Measurements from ENCODE around the gene ZNF708.
"Not testable (repeated sequence)": the region's sequence is repeated elsewhere in the genome, so short reads cannot be mapped to it uniquely, and the experiment has no call there.

Gene ZNF708

DNA sequence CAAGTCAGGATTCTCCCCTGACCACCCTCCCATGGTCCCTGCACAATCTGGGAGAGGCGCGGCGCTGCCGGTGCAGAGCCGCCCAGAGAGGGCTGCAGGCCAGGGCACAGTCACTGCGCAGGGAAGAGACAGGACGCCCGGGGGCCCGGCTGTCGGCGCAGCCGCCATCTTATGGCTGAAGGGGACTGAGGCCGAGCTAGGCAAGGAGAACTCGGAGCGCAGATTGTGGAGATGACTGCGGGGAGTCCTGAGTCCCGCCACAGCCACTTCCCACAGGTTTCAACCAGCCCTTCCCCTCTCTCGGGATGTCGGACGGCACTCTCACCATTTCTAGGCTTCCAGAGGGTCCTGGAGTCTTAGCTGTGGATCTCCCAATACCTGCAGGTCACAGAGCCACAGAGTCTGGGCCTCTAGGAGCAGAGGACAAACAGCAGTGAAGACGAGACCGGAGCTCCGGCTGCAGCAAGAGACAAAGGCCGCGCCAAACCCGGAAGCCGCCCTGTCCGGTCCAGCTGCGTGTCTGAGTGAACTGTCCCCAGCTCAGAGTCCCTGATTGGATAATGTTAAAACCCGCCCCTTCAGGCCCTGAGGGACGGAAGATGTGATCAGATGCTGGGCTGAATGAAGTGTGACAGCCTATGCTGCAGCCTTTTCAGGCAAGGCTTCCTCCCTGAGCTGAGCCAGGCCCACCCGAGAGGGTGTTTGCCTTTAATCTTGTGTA, at the start of gene ZNF708:
Gene ZNF708, minus strand, starts transcription at position 526 of the 721 bp plus-strand sequence. Its CDS starts 198 bp downstream, at position 328.
- Histone ChIP-seq H3K9me3 (ENCODE audit: control insufficient read depth, insufficient read depth, low read length) (peaks cover 20% of the 10 kb centered on the region), H3K27me3 (ENCODE audit: control insufficient read depth, insufficient read depth, low read length) (no peaks in the 10 kb centered on the region), H3K4me1 (ENCODE audit: control insufficient read depth, insufficient read depth, low read length) (peaks cover 8% of the 10 kb centered on the region; the same call in 1 of the 2 replicates), H3K4me3 (ENCODE audit: low read depth, low read length) (peak within 1 kb of the TSS; percentile 92), H3K27ac (ENCODE audit: low read depth, low read length) (peak within 1 kb of the TSS; percentile 97), H3K9ac (ENCODE audit: low read depth, low read length) (peak within 1 kb of the TSS; percentile 96), H3K36me3 (ENCODE audit: control insufficient read depth, insufficient read depth, low read length) (peaks cover 17% of the 10 kb centered on the region)

GRCh38 chr19:21362291-21362690, 33.1 kb upstream of the ZNF708 start:
- Histone ChIP-seq H3K4me3 (ENCODE audit: low read depth, low read length) (no peak overlapping the region), H3K36me3 (ENCODE audit: control insufficient read depth, insufficient read depth, low read length) (peaks cover 67% of the 10 kb centered on the region), H3K27ac (ENCODE audit: low read depth, low read length) (no peak overlapping the region), H3K9ac (ENCODE audit: low read depth, low read length) (no peak overlapping the region), H3K9me3 (ENCODE audit: control insufficient read depth, insufficient read depth, low read length) (no peaks in the 10 kb centered on the region), H3K27me3 (ENCODE audit: control insufficient read depth, insufficient read depth, low read length) (no peaks in the 10 kb centered on the region), H3K4me1 (ENCODE audit: control insufficient read depth, insufficient read depth, low read length) (no peaks in the 10 kb centered on the region)

DNA sequence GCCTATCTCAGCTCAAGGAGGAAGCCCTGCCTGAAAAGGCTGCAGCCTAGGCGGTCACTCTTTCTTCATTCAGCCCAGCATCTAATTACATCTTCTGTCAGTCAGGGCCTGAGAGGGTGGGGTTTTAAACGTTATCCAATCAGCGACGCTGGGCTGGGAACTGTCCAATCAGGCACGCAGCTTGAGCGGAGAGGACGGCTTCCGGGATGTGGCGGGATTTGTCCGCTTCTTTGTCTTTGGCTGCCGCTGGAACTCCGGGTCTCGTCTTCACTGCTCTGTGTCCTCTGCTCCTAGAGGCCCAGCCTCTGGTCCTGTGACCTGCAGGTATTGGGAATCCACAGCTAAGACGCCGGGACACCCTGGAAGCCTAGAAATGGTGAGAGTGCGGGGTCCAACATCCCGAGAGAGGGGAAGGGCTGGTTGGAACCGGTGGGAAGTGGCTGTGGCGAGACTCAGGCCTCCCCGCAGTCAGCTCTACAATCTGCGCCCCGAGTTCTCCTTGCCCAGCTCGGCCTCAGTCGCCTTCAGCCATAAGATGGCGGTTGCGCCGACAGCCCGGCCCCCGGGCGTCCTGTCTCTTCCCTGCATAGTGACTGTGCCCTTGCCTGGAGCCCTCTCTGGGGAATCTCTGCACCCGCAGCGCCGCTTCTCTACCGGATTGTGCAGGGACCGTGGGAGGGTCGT, 29.7 kb upstream of the ZNF708 start, which contains the start of gene ZNF738:
Gene ZNF738, plus strand, starts transcription at position 233 of the 684 bp plus-strand sequence. Its CDS starts 141 bp downstream, at position 374.
- peaks cover 34% of the 10 kb centered on the region for H3K36me3 ChIP-seq (ENCODE audit: control insufficient read depth, insufficient read depth, low read length)
- H3K9ac ChIP-seq (ENCODE audit: low read depth, low read length), result peak within 1 kb of the TSS; percentile 99
- H3K4me3 ChIP-seq (ENCODE audit: low read depth, low read length), result peak within 1 kb of the TSS; percentile 98
- no peaks in the 10 kb centered on the region for H3K4me1 ChIP-seq (ENCODE audit: control insufficient read depth, insufficient read depth, low read length)
- no peaks in the 10 kb centered on the region for H3K27me3 ChIP-seq (ENCODE audit: control insufficient read depth, insufficient read depth, low read length)
- peak within 1 kb of the TSS; percentile 99 for H3K27ac ChIP-seq (ENCODE audit: low read depth, low read length)
- no peaks in the 10 kb centered on the region for H3K9me3 ChIP-seq (ENCODE audit: control insufficient read depth, insufficient read depth, low read length)

GRCh38 chr19:21352830-21353229, 23.6 kb upstream of the ZNF708 start:
- Histone ChIP-seq H3K4me3 (ENCODE audit: low read depth, low read length) (no peak overlapping the region), H3K27ac (ENCODE audit: low read depth, low read length) (no peak overlapping the region), H3K27me3 (ENCODE audit: control insufficient read depth, insufficient read depth, low read length) (no peaks in the 10 kb centered on the region), H3K36me3 (ENCODE audit: control insufficient read depth, insufficient read depth, low read length) (no peaks in the 10 kb centered on the region), H3K9ac (ENCODE audit: low read depth, low read length) (no peak overlapping the region), H3K9me3 (ENCODE audit: control insufficient read depth, insufficient read depth, low read length) (peaks cover 5% of the 10 kb centered on the region), H3K4me1 (ENCODE audit: control insufficient read depth, insufficient read depth, low read length) (no peaks in the 10 kb centered on the region)

GRCh38 chr19:21344841-21345240, 15.6 kb upstream of the ZNF708 start:
- H3K27ac ChIP-seq (ENCODE audit: low read depth, low read length); H3K36me3 ChIP-seq (ENCODE audit: control insufficient read depth, insufficient read depth, low read length); H3K4me1 ChIP-seq (ENCODE audit: control insufficient read depth, insufficient read depth, low read length); H3K9ac ChIP-seq (ENCODE audit: low read depth, low read length); H3K4me3 ChIP-seq (ENCODE audit: low read depth, low read length); H3K27me3 ChIP-seq (ENCODE audit: control insufficient read depth, insufficient read depth, low read length): not testable (repeated sequence)
- peaks cover 15% of the 10 kb centered on the region for H3K9me3 ChIP-seq (ENCODE audit: control insufficient read depth, insufficient read depth, low read length)

GRCh38 chr19:21335721-21336120, 6.5 kb upstream of the ZNF708 start:
- Histone ChIP-seq H3K9ac (ENCODE audit: low read depth, low read length) (no peak overlapping the region), H3K27ac (ENCODE audit: low read depth, low read length) (no peak overlapping the region), H3K9me3 (ENCODE audit: control insufficient read depth, insufficient read depth, low read length) (peaks cover 52% of the 10 kb centered on the region), H3K4me1 (ENCODE audit: control insufficient read depth, insufficient read depth, low read length) (no peaks in the 10 kb centered on the region), H3K36me3 (ENCODE audit: control insufficient read depth, insufficient read depth, low read length) (no peaks in the 10 kb centered on the region), H3K27me3 (ENCODE audit: control insufficient read depth, insufficient read depth, low read length) (no peaks in the 10 kb centered on the region), H3K4me3 (ENCODE audit: low read depth, low read length) (no peak overlapping the region; the same call in 1 of the 2 replicates)

DNA sequence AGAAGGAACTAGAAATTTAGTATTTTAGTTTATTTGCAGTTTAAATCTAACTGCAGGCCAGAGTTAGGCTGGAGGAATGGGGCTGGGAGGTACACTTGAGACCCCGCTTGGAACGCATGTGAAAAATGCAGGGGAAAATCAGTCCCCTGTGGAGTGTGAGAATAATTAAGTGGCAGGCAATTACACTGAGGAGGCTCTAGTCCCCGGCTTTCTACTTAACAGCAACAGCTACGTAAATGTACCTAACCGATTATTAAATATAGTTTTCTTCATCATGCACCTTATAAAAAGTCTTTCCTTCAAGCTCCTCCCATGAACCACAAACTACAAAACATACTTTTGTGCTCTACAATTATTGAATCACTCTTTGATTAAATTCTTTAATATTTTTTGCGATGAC, 804 bp downstream of the ZNF708 start:
- Histone ChIP-seq H3K36me3 (ENCODE audit: control insufficient read depth, insufficient read depth, low read length) (peaks cover 17% of the 10 kb centered on the region), H3K9ac (ENCODE audit: low read depth, low read length) (peak overlapping the region; percentile 96), H3K27ac (ENCODE audit: low read depth, low read length) (peak overlapping the region; percentile 97), H3K4me1 (ENCODE audit: control insufficient read depth, insufficient read depth, low read length) (peaks cover 12% of the 10 kb centered on the region), H3K27me3 (ENCODE audit: control insufficient read depth, insufficient read depth, low read length) (no peaks in the 10 kb centered on the region), H3K9me3 (ENCODE audit: control insufficient read depth, insufficient read depth, low read length) (peaks cover 16% of the 10 kb centered on the region), H3K4me3 (ENCODE audit: low read depth, low read length) (peak overlapping the region; percentile 92)

GRCh38 chr19:21326169-21326568, 3.0 kb downstream of the ZNF708 start:
- Histone ChIP-seq H3K9ac (ENCODE audit: low read depth, low read length) (no peak overlapping the region), H3K27ac (ENCODE audit: low read depth, low read length) (no peak overlapping the region), H3K9me3 (ENCODE audit: control insufficient read depth, insufficient read depth, low read length) (peaks cover 7% of the 10 kb centered on the region), H3K27me3 (ENCODE audit: control insufficient read depth, insufficient read depth, low read length) (no peaks in the 10 kb centered on the region), H3K4me3 (ENCODE audit: low read depth, low read length) (no peak overlapping the region), H3K4me1 (ENCODE audit: control insufficient read depth, insufficient read depth, low read length) (peaks cover 17% of the 10 kb centered on the region), H3K36me3 (ENCODE audit: control insufficient read depth, insufficient read depth, low read length) (peaks cover 17% of the 10 kb centered on the region)

DNA sequence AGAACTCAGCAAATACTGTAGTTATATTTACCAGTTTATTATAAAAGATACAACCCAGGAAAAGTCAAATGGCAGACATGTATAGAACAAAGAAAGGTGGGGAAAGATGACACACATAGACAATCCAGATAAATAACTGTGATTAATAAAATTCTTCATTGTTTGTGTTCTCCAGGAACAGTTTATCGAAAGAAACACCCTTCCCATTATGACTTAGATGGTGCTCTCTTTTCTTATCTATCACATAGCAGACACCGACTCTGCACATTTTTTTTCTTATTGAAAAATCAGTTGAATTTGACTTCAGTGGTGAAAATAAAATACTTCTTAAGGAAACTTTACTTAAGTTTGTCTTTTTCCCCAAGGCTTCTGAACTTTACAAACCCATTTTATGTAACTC, 6.2 kb downstream of the ZNF708 start:
- Histone ChIP-seq H3K36me3 (ENCODE audit: control insufficient read depth, insufficient read depth, low read length) (peaks cover 17% of the 10 kb centered on the region), H3K4me1 (ENCODE audit: control insufficient read depth, insufficient read depth, low read length) (peaks cover 20% of the 10 kb centered on the region), H3K9ac (ENCODE audit: low read depth, low read length) (no peak overlapping the region), H3K9me3 (ENCODE audit: control insufficient read depth, insufficient read depth, low read length) (peaks cover 7% of the 10 kb centered on the region), H3K4me3 (ENCODE audit: low read depth, low read length) (no peak overlapping the region), H3K27ac (ENCODE audit: low read depth, low read length) (no peak overlapping the region), H3K27me3 (ENCODE audit: control insufficient read depth, insufficient read depth, low read length) (no peaks in the 10 kb centered on the region)

DNA sequence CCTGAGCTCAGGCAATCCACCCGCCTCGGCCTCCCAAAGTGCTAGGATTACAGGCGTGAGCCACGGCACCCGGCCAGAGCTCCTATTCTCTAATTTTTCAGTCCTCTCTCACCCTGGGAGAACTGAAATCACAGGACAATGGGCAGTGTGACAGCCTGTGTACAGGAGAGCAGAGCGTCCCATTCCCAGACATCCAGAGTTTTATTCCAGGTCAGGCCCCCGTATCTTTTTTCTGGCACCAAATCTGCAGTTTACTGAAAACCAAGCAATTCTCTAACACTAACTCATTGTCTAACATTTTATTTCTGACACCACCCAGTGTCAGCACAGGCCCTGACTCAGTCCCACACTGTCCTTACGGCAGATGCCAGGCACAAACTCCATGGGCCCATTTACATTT, 6.7 kb downstream of the ZNF708 start:
- H3K36me3 ChIP-seq (ENCODE audit: control insufficient read depth, insufficient read depth, low read length), result peaks cover 14% of the 10 kb centered on the region

DNA sequence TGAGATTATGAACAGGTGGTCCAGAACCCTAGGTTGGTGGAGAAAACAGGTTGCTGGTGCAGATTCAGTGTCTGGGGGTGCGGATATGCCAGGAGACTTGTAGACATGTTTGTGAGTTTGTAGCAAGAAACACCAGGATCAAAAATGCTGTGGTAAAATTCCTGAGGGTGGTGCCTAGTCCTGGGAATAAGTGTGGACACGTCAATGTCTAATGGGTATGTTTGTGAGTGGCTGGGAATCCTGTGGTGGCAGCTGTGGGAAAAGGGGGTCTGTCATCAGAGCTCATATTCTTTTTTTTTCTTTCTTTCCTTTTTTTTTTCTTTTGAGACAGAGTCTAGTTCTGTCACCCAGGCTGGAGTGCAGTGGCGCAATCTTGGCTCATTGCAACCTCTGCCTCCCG, 7.2 kb downstream of the ZNF708 start:
- Histone ChIP-seq H3K4me1 (ENCODE audit: control insufficient read depth, insufficient read depth, low read length) (peaks cover 21% of the 10 kb centered on the region), H3K27ac (ENCODE audit: low read depth, low read length) (no peak overlapping the region), H3K36me3 (ENCODE audit: control insufficient read depth, insufficient read depth, low read length) (peaks cover 11% of the 10 kb centered on the region), H3K9ac (ENCODE audit: low read depth, low read length) (no peak overlapping the region), H3K9me3 (ENCODE audit: control insufficient read depth, insufficient read depth, low read length) (peaks cover 7% of the 10 kb centered on the region), H3K4me3 (ENCODE audit: low read depth, low read length) (no peak overlapping the region), H3K27me3 (ENCODE audit: control insufficient read depth, insufficient read depth, low read length) (no peaks in the 10 kb centered on the region)

More for the DNA sequence above, 6.7 kb downstream of the ZNF708 start:
- Histone ChIP-seq H3K4me1 (ENCODE audit: control insufficient read depth, insufficient read depth, low read length) (peaks cover 20% of the 10 kb centered on the region), H3K9me3 (ENCODE audit: control insufficient read depth, insufficient read depth, low read length) (peaks cover 7% of the 10 kb centered on the region), H3K9ac (ENCODE audit: low read depth, low read length) (no peak overlapping the region), H3K27me3 (ENCODE audit: control insufficient read depth, insufficient read depth, low read length) (no peaks in the 10 kb centered on the region), H3K4me3 (ENCODE audit: low read depth, low read length) (no peak overlapping the region), H3K27ac (ENCODE audit: low read depth, low read length) (no peak overlapping the region)
